Measurements from ENCODE around the gene TMEM178B. TPM values are rescaled to one million over a fixed set of nuclear protein-coding genes. Genes with fewer than 3 reads are reported as not detected.
"Not testable (repeated sequence)": the region's sequence is repeated elsewhere in the genome, so short reads cannot be mapped to it uniquely, and the experiment has no call there.

Gene TMEM178B
- 0.10 TPM for total RNA-seq

- Histone ChIP-seq H3K9me3 (ENCODE audit: low read depth, low read length) (no peaks in the 10 kb centered on the region), H3K4me3 (ENCODE audit: low read length) (peak within 1 kb of the TSS; percentile 12), H3K27me3 (ENCODE audit: insufficient read depth, low read length) (peaks cover 85% of the 10 kb centered on the region), H3K4me1 (ENCODE audit: insufficient read depth, low read length) (peaks cover 24% of the 10 kb centered on the region)
These were observed at the start of gene TMEM178B for GRCh38 chr7:141073641-141074161. TSS of gene TMEM178B (plus strand) at chr7:141074064.

GRCh38 chr7:141024668-141025067 is 49.2 kb upstream of the TMEM178B start:
- Histone ChIP-seq H3K27me3 (ENCODE audit: insufficient read depth, low read length) (peaks cover 11% of the 10 kb centered on the region), H3K9me3 (ENCODE audit: low read depth, low read length) (peaks cover 20% of the 10 kb centered on the region), H3K4me3 (ENCODE audit: low read length) (no peak overlapping the region), H3K4me1 (ENCODE audit: insufficient read depth, low read length) (no peaks in the 10 kb centered on the region)

DNA sequence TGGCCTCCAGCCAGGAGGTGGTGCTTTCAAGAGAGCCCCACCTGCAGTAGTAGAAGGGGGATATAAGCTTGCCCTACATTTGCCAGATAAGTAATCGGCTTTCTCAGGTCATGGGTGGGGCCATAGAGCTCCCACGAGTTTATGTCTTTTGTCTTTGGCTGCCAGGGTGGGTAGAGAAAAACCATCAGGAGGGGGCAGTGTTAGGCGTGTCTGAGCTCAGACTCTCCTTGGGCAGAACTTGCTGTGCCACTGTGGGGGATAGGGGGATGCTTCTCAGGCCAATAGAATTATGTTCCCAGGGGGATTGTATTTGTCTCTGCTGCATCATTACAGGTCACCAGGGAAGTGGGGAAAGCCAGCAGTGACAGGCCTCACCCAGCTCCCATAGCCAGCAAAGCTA is 46.8 kb upstream of the TMEM178B start:
- Histone ChIP-seq H3K4me3 (ENCODE audit: low read length) (no peak overlapping the region), H3K9me3 (ENCODE audit: low read depth, low read length) (peaks cover 20% of the 10 kb centered on the region), H3K27me3 (ENCODE audit: insufficient read depth, low read length) (peaks cover 17% of the 10 kb centered on the region)

GRCh38 chr7:141028767-141029166 is 45.1 kb upstream of the TMEM178B start:
- Histone ChIP-seq H3K4me1 (ENCODE audit: insufficient read depth, low read length) (no peaks in the 10 kb centered on the region), H3K4me3 (ENCODE audit: low read length) (no peak overlapping the region)

More for the DNA sequence above, 46.8 kb upstream of the TMEM178B start:
- H3K4me1 ChIP-seq (ENCODE audit: insufficient read depth, low read length): no peaks in the 10 kb centered on the region

GRCh38 chr7:141032539-141033323 is 41.1 kb upstream of the TMEM178B start:
- not testable (repeated sequence) for H3K4me1 ChIP-seq (ENCODE audit: insufficient read depth, low read length); H3K4me3 ChIP-seq (ENCODE audit: low read length); H3K9me3 ChIP-seq (ENCODE audit: low read depth, low read length)
- H3K27me3 ChIP-seq (ENCODE audit: insufficient read depth, low read length): peaks cover 14% of the 10 kb centered on the region

More at GRCh38 chr7:141028767-141029166, 45.1 kb upstream of the TMEM178B start:
- peaks cover 15% of the 10 kb centered on the region for H3K27me3 ChIP-seq (ENCODE audit: insufficient read depth, low read length)
- peaks cover 19% of the 10 kb centered on the region for H3K9me3 ChIP-seq (ENCODE audit: low read depth, low read length)

GRCh38 chr7:141038100-141038499 is 35.8 kb upstream of the TMEM178B start:
- not testable (repeated sequence) for H3K4me3 ChIP-seq (ENCODE audit: low read length); H3K27me3 ChIP-seq (ENCODE audit: insufficient read depth, low read length); H3K4me1 ChIP-seq (ENCODE audit: insufficient read depth, low read length); H3K9me3 ChIP-seq (ENCODE audit: low read depth, low read length)

GRCh38 chr7:141039376-141039775 is 34.5 kb upstream of the TMEM178B start:
- H3K9me3 ChIP-seq (ENCODE audit: low read depth, low read length): no peaks in the 10 kb centered on the region
- peaks cover 3% of the 10 kb centered on the region for H3K27me3 ChIP-seq (ENCODE audit: insufficient read depth, low read length)
- H3K4me3 ChIP-seq (ENCODE audit: low read length): no peak overlapping the region
- no peaks in the 10 kb centered on the region for H3K4me1 ChIP-seq (ENCODE audit: insufficient read depth, low read length)

- Histone ChIP-seq H3K4me1 (ENCODE audit: insufficient read depth, low read length) (no peaks in the 10 kb centered on the region), H3K27me3 (ENCODE audit: insufficient read depth, low read length) (peaks cover 3% of the 10 kb centered on the region), H3K9me3 (ENCODE audit: low read depth, low read length) (no peaks in the 10 kb centered on the region), H3K4me3 (ENCODE audit: low read length) (no peak overlapping the region)
These were observed 31.4 kb upstream of the TMEM178B start for GRCh38 chr7:141042222-141043193.

- Histone ChIP-seq H3K4me3 (ENCODE audit: low read length) (no peak overlapping the region), H3K4me1 (ENCODE audit: insufficient read depth, low read length) (no peaks in the 10 kb centered on the region), H3K27me3 (ENCODE audit: insufficient read depth, low read length) (peaks cover 3% of the 10 kb centered on the region), H3K9me3 (ENCODE audit: low read depth, low read length) (no peaks in the 10 kb centered on the region)
These were observed 30.2 kb upstream of the TMEM178B start for GRCh38 chr7:141043616-141044015.

GRCh38 chr7:141045126-141045841 is 28.6 kb upstream of the TMEM178B start:
- H3K4me1 ChIP-seq (ENCODE audit: insufficient read depth, low read length): no peaks in the 10 kb centered on the region
- H3K4me3 ChIP-seq (ENCODE audit: low read length): no peak overlapping the region
- H3K9me3 ChIP-seq (ENCODE audit: low read depth, low read length): no peaks in the 10 kb centered on the region
- H3K27me3 ChIP-seq (ENCODE audit: insufficient read depth, low read length): peaks cover 3% of the 10 kb centered on the region

- Histone ChIP-seq H3K4me3 (ENCODE audit: low read length) (no peak overlapping the region), H3K4me1 (ENCODE audit: insufficient read depth, low read length) (no peaks in the 10 kb centered on the region), H3K27me3 (ENCODE audit: insufficient read depth, low read length) (peaks cover 3% of the 10 kb centered on the region)
These were observed 27.8 kb upstream of the TMEM178B start for GRCh38 chr7:141045842-141046620.

GRCh38 chr7:141053626-141054025 is 20.2 kb upstream of the TMEM178B start:
- Histone ChIP-seq H3K27me3 (ENCODE audit: insufficient read depth, low read length) (peaks cover 3% of the 10 kb centered on the region), H3K9me3 (ENCODE audit: low read depth, low read length) (no peaks in the 10 kb centered on the region), H3K4me3 (ENCODE audit: low read length) (no peak overlapping the region), H3K4me1 (ENCODE audit: insufficient read depth, low read length) (peaks cover 8% of the 10 kb centered on the region)

More at GRCh38 chr7:141045842-141046620, 27.8 kb upstream of the TMEM178B start:
- H3K9me3 ChIP-seq (ENCODE audit: low read depth, low read length): no peaks in the 10 kb centered on the region

DNA sequence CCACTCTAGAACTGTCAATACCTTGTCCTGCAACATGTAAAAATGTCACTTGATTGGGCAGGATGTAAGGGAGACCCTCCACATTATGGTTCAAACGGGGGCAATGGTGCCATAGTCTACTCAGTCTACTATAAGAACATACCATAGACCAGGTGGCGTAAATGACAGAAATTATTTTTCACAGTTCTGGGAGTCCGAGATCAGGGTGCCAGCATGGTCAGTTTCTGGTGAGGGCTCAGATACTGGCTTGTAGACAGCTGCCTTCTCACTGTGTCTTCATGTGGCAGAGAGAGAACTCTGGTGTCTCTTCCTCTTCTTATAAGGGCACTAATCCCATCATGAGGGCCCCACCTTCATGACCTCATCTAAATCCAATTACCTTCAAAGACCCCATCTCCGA is 18.7 kb upstream of the TMEM178B start:
- H3K4me1 ChIP-seq (ENCODE audit: insufficient read depth, low read length): peaks cover 8% of the 10 kb centered on the region
- H3K27me3 ChIP-seq (ENCODE audit: insufficient read depth, low read length): peaks cover 3% of the 10 kb centered on the region
- H3K9me3 ChIP-seq (ENCODE audit: low read depth, low read length): no peaks in the 10 kb centered on the region
- no peak overlapping the region for H3K4me3 ChIP-seq (ENCODE audit: low read length)

DNA sequence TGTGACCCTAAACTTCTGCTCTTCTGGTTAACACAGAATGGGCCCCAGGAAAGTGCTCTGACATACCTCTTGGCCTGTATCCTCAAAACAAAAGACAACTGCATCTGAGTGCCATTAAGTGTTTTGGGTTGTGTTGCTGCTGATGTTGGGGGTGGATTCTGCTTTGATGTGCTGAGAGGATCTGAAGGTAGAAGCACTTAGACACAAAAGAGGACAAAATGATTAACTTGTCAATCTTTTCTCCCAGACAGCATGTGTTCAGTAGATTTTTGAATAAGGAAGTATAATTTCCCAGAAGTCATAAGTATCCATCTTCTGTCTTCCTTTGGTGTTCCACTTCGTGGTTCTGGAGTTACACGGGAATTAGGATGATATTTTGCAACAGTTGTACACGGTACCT is 16.1 kb upstream of the TMEM178B start:
- Histone ChIP-seq H3K4me3 (ENCODE audit: low read length) (no peak overlapping the region), H3K4me1 (ENCODE audit: insufficient read depth, low read length) (peaks cover 8% of the 10 kb centered on the region), H3K27me3 (ENCODE audit: insufficient read depth, low read length) (peaks cover 3% of the 10 kb centered on the region), H3K9me3 (ENCODE audit: low read depth, low read length) (no peaks in the 10 kb centered on the region)
